NCI-H510A treated with DMSO at 0.1 percent for 48 hours (cell line): ENCODE results near the gene ZNF398.
"Not testable (repeated sequence)": the region's sequence is repeated elsewhere in the genome, so short reads cannot be mapped to it uniquely, and the experiment has no call there.

Source experiments
- DNase-seq: peaks from one replicate; lab custom pipeline; 2025; lab: John Stamatoyannopoulos, UW

ZNF398 gene

DNA sequence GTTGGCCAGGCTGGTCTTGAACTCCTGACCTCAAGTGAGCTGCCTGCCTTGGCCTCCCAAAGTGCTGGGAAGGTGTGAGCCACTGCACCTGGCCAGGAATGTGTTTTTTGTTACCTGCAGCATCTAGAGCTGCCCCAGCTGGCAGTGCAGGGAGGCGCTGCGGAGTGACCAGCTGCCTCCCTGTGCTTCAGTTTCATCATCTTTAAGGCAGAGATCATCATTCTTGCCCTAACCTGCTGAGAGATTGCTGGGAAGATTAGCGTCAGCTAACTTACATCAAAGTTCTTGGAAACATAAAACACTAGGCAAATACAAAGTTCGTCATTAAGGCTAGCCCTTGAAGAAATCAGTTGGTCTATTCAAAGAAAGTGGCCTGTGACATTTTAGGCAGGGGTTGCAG lies 50.4 kb downstream of the ZNF398 start:
- DNase-seq: no peak

DNA sequence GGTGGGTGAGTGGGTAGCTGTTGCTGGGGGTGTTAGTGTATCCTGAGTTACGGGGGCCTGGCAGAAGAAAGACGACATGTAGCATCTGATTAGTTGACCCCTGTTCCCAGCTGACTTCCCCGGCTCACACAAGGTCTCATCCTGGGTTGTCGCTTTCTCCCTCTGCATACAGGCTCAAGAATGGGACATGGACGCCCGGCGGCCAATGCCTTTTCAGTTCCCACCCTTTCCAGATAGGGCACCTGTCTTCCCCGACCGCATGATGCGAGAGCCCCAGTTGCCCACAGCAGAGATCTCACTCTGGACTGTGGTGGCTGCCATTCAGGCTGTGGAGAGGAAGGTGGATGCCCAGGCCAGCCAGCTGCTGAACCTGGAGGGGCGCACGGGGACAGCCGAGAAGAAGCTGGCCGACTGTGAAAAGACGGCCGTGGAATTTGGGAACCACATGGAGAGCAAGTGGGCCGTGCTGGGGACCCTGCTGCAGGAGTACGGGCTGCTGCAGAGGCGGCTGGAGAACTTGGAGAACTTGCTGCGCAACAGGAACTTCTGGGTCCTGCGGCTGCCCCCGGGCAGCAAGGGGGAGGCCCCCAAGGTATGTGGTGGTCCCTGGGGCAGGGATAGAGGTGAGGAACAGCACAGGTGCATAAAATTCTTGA lies 51.0 kb downstream of the ZNF398 start:
- DNase-seq: no peak

DNA sequence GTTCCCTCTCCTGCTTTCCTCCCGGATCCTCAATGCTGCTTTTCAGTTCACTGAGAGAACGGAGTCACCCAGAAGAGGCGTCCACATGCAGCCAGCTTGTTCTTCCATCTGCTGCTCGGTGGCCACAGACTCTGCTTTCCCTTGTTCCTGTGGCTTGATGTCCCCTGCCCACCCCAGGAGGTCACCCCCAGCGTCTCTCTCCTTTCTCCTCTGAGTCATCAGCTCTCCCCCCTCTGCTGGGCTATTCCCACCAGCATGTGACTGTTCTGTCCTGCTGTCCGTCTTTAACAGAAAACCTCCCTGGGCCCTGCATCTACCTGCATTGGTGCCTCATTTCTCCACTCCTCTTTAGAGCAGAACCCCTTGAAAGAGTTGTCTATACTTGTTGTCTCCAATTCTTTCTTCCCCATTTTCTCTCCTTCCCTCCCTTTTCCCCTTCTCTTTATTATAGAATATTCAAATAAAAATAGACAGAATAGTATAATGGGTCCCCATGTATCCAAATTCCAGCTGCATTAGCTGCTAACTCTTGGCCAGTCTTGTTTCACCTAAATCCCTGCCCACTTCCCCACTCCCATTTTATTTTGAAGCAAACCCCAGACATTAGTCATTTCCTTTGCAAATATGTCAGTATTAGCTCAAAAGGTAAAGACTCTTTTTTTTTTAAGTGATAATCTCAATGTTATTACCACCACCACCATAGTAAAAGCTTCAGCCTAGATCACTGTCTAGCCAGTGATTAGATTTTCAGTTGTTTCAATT lies 52.2 kb downstream of the ZNF398 start:
- DNase-seq: no peak

DNA sequence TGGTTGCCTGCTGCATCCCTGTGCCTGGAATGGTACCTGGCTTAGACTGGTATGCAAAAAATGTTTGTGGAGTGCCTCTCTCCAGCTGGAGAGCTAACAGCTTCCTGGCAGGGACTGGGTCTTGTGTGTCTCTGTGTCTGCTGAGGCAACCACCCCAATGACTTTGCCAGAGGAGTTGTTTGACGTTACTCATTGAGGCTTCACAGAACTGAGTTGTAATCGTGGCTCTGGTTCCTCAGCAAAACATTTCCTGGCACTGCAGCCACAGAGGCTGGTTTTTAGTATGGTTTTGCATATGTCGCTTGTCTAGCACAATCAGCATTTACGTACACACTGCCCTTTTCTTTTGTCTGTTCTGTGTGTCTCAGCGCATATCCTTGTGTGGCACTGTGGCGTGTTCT lies 55.6 kb downstream of the ZNF398 start:
- DNase-seq: no peak

DNA sequence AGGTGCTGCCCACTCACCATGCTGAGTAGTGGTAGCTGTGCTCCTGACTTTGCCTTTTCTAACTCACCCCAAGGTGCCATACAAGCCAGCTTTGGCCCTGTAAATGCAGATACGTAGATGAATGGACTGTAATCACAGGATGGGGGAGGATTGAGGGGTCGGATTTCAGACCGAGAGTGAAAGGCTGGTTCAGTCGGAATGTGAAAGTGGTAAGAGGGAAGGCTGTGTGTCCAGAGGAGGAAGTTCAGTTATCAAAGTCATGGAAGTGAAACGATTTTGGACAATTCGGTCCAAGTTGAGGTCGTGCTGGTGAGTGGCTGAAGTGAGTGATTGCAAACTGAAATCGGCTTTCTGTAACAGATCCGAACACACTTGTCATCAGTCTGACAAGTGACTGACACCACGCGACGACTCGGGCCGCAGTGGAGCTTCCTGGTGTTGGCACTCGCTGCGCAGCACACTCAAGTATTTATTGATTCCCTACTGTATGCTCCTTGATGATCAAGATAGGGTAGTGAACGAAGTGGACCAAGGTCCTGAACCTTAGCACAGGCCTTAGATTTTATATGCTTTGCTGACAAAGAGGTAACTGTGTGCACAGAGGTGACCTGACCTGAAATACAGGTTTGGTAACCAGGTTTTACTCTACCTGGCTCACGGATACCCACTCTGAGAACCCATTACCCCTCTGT lies 58.6 kb downstream of the ZNF398 start:
- DNase-seq: peak; percentile 1

DNA sequence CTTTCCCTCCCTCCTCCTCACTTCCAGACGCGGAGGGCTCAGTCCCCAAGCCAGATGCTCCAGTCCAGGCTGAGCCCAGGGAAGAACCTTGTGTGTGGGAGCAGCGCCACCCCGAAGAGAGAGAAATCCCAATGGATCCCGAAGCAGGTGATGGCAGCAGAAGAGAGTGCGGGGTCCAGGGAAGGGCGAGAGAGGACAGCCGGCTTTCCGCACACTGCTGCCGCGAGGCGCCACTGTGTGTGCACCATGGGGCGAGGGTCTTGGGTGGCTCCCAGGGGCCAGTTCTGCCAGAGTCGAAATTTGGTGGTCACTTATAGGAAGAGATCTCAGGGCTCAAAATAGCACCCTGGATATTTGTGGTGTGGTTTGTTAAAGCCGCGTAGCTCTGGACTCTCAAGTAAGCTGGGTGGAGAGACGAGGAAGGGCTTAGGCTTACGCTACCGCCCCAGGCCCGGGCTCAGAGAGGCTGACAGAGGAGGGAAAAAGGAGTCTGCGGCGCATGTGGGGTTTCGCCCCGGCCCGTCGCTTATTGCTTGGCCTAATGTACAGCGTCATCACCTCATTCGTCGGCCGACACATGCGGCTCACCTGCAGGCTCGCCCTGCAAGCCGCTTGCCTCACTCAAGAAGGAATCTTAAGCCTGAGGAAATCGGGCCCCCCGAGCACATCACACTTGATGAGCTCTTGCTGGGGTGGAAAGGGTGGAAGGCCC lies 60.2 kb downstream of the ZNF398 start:
- no peak for DNase-seq

DNA sequence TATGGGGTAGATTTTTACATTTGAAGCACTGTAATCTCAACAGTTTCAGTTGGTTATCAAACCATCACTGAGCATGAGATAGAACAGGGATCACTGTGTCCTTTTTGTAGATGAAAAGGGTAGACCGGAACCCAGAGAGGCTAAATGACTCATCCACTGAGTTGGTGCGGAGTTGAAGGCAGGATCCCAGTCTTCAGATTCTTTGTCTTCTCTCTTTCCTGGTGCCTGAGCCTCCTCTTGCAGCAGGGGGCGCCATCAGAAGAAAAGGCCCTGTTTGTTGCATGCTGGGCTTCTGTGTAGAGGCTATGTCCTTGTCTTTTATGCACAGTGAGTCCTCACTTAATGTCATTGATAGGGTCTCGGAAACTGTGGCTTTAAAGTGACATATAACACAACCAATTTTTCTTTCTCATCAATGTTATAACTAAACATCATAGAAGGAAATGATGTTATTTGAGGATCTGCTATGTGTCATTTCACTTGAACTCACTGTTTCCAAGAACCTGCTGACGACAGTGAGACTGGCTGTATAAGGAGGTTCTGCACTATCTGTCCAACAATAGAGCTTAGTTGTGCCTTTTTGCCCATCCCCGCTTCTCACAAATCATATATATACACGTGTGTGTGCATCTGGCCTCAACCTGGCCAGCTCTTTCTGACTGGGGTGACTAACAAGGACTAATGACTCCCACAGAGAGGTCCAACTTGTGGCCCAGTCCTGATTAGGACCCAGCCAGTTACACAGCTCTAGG lies 62.4 kb downstream of the ZNF398 start:
- DNase-seq: peak; percentile 1

DNA sequence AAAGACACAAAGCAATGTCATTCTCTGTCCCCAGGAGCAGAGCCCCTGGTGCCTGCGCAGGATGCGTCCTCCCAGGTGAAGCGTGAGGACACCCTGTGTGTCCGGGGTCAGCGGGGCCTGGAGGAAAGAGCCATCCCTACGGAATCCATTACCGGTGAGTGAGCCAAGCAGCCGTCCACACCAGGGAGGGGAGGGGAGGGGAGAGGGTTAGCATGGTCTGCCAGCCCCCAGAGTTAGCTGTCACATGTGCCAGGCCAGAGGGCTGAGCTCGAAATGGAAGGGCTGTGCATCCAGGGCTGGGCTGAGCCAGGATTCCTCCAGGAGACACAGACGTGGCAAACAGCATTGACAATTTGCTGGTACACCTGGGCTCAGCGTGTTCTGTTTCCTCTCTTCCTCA lies 63.3 kb downstream of the ZNF398 start:
- no peak for DNase-seq

DNA sequence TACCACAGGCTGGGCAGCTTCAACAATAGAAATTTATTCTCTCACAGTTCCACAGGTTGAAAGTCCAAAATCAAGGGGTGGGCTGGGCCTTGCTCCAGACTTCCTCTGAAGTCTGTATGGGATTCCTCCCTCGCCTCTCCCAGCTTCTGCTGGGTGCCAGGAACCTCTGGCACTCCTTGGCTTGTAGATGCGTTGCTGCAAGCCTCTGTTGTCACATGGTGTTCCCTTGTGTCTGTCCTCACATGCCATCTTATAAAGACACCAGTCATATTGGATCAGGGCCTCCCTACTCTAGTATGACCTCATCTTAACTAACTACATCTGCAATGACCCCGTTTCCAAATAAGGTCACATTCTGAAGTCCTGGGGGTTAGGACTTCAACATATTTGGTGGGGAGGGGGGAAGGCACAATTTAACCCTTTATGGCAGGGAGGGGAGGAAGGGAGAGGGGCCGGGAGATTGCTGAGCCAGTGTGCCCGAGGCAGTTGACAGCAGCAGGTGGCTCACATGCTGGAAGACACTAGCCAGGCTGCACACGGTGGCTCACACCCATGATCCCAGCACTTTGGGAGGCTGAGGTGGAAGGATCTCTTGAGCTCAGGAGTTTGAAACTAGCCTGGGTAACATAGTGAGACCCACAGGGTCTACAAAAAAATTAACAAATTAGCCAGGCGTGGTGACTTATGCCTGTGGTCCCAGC lies 66.9 kb downstream of the ZNF398 start:
- DNase-seq: no peak

DNA sequence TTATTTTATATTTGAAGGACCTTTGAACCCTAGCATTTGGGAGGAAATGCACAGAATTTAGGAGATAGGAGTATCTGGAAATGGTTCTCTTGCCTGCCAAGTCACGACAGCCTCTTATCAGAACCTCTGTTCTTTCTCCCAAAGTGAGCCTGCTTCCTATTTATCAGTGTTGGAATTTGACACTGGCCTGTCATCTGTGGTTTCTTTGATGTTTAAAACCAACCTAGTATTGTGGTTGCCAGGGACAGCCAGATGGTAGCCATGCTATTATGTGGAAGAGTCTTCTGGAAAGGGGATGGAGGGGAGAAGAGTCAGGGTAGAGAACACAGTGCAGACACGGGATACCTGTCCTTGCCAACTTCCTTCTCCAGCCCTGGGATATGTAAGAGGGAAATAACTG lies 69.1 kb downstream of the ZNF398 start:
- DNase-seq: no peak

DNA sequence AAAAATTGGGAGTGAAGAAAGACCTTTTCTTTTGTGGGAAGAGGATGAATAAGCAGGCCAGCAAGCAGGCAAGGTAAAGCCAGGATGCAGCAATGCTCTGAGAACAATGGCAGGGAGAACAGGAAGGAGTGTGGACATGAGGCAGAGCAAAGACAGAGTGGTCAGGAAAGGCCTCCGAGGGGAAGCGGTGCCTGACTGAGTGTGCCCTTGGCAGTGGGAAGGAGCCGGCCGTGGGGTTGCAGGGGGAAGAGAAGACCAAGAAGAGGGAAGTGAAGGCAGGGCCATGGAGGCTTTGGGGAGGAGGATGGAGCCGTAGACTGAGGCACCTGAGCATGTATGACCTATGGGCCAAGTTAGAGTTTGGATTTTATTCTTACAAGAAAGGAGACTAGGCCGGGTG lies 70.3 kb downstream of the ZNF398 start:
- no peak for DNase-seq

DNA sequence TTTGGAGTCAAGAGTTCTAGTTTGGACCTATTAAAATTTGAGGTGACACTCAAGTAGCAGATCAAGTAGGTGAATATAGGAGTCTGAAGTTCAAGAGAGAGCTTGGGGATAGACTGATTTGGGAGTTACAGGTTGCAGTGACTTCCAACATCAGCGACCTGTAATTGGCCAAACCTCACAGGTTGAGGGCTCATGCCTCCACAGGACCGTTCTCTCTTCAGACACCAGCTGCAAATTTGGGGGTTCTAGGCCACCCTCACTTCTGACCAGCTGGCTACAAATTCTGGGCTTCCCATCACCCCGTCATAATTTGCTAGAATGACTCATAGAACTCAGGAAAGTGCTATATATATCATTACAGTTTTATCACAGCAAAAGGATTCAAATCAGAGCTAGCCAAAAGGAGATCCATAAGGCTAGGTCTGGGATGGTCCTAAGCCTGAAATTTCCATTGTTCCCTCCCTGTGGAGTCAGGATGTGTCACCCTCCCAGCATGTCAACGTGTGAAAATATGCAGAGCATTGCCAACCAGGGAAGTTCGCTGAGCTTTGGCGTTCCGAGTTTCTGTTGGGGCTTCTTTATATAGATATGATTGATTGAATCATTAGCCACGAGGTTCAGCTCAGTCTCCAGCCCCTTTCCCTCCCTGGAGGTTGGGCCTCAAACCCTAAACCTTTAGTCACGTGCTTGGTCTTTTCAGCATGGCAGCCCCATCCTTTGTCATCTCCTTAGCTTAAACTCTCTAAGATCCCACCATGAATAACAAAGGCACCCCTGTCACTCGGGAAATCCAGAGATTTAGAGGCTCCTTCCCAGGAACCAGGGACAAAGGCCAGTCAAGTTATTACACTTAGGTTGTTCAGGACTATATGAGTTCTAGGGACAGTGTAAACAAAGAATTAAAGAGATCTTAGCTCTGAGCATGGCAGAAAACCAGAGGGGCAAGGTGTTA lies 71.5 kb downstream of the ZNF398 start:
- no peak for DNase-seq

DNA sequence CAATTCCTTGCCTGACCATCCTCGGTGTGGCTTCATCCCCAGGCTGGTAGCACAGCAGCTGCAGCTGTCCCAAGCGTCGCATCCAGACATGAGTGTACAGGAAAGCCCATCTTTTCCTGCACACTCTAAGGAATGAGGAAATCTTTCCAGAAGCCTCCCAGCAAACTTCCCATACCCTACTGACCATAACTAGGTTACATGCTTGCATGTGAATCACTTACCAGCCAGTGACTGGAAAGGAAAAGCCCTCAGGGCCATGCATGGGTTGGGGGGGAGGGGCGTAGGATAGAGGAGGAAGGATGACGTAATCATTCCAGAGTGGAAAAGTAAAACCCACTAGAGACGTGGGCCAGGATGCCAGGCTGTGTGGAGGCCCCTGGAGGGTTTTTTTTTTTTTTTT lies 73.3 kb downstream of the ZNF398 start:
- no peak for DNase-seq

DNA sequence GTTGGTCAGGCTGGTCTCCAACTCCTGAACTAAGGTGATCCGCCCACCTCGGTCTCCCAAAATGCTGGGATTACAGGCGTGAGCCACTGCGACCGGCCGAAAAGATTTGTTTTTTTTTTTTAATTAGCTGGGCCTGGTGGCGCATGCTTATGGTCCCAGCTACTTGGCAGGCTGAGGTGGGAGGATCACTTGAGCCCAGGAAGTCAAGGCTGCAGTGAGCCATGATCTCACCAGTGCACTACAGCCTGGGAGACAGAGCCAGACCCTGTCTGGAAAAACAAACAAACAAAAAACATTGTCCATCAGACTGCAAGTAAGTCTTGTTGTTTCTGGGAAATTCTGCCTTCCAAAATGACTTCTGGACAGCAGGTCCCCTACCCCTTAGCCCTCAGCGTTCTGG lies 75.9 kb downstream of the ZNF398 start:
- no peak for DNase-seq

DNA sequence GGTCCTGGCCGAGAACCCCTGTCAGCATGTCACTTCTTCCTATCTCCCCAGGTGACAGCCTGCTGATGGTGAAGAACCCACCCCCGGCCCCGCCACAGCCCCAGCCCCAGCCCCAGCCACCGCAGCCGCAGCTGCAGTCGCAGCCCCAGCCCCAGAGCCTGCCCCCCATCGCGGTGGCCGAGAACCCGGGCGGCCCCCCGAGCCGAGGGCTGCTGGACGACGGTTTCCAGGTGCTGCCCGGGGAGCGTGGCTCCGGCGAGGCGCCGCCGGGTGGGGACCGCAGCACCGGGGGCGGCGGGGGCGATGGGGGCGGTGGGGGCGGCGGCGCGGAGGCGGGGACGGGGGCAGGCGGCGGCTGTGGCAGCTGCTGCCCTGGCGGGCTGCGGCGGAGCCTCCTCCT lies 76.5 kb downstream of the ZNF398 start:
- no peak for DNase-seq

DNA sequence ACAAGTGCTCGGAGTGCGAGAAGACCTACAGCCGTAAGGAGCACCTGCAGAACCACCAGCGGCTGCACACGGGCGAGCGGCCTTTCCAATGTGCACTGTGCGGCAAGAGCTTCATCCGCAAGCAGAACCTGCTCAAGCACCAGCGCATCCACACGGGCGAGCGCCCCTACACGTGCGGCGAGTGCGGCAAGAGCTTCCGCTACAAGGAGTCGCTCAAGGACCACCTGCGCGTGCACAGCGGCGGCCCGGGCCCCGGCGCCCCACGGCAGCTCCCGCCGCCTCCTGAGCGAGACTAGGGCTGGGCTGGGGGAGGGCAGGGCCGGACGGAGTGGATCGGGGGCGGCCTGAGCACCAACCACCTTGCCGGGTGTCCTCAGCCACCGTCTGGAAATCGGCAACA lies 77.1 kb downstream of the ZNF398 start:
- DNase-seq: no peak

DNA sequence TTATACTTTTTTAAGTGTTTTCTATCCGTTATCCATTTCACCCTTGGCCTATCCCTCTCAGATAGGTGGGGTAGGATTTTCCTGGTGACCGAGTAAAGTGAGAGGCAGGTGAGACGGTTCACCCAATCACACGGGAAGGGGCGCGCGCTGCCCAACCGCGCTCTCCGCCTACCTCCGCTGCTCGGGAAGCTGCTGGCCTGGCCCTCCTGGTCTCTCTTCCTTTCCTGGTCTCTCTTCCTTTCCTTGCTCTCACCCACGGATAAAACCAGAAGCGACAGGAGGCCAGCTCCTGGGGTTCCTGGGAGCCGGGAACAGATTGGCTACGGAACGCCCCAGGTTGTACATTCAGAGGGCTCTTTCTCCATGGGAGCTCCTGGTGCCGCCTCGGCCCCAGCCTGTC lies 77.9 kb downstream of the ZNF398 start:
- no peak for DNase-seq

DNA sequence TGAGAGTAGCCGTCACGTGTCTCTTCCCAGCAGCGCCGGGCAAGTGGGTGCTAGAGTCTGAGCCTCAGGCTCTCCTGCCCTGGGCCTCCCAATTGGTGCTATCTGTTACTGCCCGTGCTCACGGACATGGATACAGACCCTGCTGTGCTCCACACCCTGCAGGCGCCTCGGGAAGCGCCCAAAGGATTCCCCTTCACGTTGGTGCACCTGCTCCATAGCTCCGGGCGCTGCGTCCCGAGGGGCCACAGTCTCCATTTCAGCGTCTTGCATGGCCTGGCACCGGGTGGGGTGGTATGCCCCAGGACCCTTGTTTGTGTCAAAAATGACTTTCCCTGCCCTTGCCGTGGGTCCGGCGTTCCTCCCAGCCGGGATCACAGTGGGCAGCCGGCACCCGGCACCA lies 78.4 kb downstream of the ZNF398 start:
- no peak for DNase-seq

DNA sequence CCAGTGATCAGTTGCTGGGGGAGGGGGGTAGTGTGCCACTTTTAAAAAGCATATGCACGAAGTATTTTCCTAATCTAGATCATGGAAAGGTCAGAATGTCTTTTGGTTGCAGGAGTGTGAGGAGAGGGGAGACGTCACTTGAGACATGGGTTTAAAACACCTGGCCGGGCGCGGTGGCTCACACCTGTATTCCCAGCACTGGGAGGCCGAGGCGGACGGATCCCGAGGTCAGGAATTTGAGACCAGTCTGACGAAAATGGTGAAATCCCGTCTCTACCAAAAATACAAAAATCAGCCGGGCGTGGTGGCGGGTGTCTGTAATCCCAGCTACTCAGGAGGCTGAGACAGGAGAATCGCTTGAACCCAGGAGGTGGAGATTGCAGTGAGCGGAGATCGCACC lies 79.1 kb downstream of the ZNF398 start:
- DNase-seq: not testable (repeated sequence)

DNA sequence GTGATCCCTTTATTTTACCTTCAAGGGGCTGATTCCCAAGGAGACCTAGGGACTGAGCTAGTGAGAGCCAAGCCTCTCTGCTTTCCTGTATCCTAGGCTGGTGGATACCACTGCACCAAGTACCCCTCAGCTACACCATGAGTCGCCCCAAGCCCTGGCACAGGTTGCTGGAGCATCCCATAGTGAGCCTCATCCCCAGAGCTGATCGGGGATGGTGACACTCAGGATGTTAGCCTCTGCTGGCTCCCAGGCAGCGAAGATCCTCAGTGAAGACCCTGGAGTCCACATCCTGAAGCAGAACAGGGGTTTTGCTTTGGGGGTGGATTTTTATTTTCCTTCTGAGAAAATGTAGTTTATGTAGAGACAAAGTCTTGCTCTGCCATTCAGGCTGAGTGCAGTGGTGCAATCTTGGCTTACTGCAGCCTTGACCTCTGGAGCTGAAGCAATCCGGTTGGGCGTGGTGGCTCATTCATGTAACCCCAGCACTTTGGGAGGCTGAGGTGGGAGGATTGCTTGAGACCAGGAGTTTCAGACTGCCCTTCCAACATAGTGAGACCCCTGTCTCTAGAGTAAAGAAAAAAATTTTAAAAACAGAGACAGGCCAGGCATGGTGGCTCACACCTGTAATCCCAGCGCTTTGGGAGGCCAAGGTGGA lies 79.7 kb downstream of the ZNF398 start:
- DNase-seq: no peak
